Nucleus accumbens (tissue), 56 donors: ENCODE measurements around the gene TBL1X.

Experiments
- DNase-seq, 56 donors: peaks; one replicate each; lab custom pipeline; 2025; lab: John Stamatoyannopoulos, UW

Gene TBL1X

GRCh38 chrX:9687899-9688298, 223.0 kb downstream of the TBL1X start:
- no peak for DNase-seq

GRCh38 chrX:9688833-9689232, 224.0 kb downstream of the TBL1X start:
- DNase-seq: no peak

GRCh38 chrX:9690046-9690445, 225.2 kb downstream of the TBL1X start:
- DNase-seq: no peak

- DNase-seq: no peak
Measured at GRCh38 chrX:9693307-9694001, 228.6 kb downstream of the TBL1X start.

GRCh38 chrX:9698576-9698975, 233.7 kb downstream of the TBL1X start:
- DNase-seq: no peak

- no peak for DNase-seq
Measured at GRCh38 chrX:9700555-9700954, 235.7 kb downstream of the TBL1X start.

DNA sequence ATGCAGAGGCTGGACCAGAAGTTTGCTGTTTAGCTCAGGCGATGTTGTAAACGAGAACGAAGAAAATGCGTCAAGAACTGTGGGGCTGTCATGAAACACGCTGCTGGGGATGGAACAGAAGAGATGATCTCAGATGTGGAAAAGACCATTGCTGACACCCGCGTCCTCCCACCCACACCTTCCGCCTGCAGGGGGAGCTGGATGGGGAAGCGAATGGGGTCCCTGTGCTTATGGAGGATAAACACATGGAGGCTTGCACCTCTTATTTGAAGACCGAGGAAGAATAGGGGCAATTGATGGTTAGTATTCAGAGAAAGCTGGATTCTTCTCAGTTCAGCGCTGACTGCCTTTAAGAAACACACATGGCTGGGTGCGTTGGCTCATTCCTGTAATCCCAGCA, 236.9 kb downstream of the TBL1X start:
- no peak for DNase-seq

- DNase-seq: no peak
Measured at GRCh38 chrX:9703406-9703805, 238.5 kb downstream of the TBL1X start.

- no peak for DNase-seq
Measured at GRCh38 chrX:9704876-9705465, 240.1 kb downstream of the TBL1X start.

DNA sequence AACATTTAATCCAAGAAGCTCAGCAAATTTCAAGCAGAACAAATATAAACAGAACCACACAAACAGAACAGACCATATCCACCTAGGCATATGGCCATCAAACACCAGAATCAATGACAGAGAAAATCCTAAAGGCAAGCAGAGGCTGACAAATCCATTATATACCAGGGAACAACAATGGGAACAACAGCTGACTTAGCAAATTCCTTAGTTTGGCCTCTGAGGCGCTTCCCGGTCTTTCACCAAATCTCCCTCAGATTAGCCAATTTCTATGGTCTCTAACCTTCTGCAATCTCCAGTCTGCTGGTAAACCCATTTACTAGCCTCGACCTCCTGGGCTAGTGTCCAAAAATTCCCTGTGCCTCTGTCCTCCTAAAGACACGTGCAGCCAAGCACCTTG, 241.6 kb downstream of the TBL1X start:
- no peak for DNase-seq

DNA sequence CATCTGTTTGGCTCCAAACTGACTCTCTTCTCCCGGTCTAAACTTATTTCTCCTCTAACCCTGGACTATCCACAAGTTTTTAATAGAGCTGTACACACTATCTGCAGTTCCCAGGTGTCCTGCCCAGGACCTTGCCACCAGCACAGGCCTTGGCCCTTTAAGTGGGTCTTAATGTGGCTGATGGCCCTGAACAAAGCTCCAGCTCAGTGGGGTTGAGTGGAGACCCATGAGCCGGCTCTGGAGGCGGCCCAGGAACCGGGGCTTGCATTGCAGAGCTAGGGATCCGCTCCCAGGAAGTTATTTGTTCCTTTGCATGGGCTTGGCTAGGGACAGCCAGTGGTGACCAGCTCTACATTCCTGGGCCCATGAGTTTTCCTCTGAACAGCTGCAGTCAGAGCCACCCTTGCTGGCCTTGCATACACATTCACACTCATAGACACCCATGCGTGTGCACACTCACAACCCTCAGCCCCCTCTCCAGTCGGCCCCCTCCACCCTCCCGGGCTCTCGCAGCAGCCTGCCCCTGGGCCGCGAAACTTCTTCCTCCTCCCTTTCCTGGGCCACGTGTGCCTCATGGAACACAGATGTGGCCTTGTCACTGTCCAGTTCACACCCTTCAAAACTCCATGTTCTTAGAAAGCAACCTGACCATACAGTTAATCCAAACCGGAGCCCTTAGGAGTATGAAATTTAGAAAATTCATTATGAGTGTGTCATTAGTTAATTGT, 242.6 kb downstream of the TBL1X start:
- peak in 1 of 56 donors; percentile 0 for DNase-seq

- no peak for DNase-seq
Measured at GRCh38 chrX:9708086-9708485, 243.2 kb downstream of the TBL1X start.

- peak in 53 of 56 donors; percentile 1 to 83 (median 42) for DNase-seq
Measured at GRCh38 chrX:9708923-9709553, 244.2 kb downstream of the TBL1X start.

- DNase-seq: no peak
Measured at GRCh38 chrX:9710332-9710731, 245.5 kb downstream of the TBL1X start.

DNA sequence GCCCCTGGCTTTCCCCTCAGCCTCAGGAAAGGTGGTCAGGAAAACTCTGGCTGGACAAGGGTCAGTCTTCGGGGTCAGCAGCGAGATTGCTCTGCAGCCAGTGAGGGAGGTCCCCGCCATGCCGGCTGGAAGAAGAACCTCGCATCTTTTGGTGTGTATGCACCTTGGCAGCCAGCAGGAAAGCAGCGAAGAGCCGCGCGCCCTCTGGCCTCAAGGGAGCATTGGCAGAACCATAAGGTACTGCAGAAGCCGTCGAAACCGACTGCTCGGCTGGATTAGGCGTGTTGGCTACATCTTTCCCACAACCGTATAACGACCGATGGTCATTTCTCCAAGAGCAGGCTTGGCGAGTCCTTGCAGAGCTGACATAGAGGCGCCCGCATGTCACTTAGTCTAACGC, 252.5 kb downstream of the TBL1X start:
- DNase-seq: no peak

GRCh38 chrX:9724711-9725110, 259.9 kb downstream of the TBL1X start:
- DNase-seq: no peak

DNA sequence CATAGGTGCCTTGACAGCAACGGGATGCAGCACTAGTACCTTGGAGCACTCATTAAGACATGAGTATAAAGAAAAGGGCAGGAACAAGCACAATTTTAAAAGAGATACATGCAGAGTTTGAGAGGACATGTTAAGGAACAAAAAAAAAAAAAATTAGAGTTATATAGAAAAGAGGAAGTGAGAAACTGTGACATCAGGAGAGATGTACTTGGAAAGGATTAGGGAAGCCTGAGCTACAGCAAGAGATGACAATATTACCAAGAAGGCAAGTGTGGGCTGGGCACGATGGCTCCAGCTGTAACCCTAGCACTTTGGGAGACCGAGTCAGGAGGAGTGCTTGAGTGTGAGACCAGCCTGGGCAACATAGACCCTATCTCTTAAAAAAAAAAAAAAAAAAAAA, 263.4 kb downstream of the TBL1X start:
- no peak for DNase-seq

GRCh38 chrX:9729171-9729885, 264.5 kb downstream of the TBL1X start:
- no peak for DNase-seq

DNA sequence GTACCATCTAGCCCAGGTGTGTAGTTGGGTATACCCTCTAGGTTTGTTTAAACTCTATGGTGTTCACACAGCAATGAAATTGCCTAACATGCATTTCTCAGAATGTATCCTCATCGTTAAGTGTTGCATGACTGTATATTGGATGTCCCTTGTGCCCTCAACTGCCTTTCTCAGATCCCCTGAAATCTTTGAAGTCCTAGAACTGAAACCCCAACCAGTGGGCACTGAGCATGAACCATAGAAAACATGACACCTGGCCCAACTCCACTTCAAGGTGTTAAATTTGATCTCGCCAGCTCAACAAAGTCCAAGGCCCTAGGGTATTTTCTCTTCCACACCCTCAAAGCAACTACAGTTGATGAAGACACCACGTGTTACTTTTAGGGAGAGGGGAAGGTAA, 265.2 kb downstream of the TBL1X start:
- DNase-seq: no peak

DNA sequence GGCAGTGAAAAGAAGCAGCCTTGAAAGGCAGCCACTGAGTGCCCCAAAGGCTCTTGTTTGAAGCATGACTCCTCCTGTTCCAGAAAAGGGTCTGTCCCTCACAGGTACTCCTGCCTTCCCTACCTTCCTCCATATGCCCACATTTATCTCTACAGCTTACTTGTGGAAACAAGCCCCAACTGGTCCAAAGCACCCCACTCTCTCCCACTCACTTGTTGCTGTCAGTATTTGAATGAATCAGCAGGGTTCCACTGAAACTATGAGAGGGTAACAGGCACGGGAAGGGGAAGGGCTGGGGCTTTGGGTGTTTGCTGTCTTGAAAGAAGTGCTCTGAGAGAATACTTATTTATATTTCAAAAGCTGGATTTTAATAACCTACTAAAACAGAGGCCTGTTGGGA, 265.9 kb downstream of the TBL1X start:
- DNase-seq: no peak

GRCh38 chrX:9737363-9737762, 272.5 kb downstream of the TBL1X start:
- DNase-seq: no peak
